ENCODE results near the gene KNL1. TPM values are rescaled to one million over a fixed set of nuclear protein-coding genes. Genes with fewer than 3 reads are reported as not detected.
A peak's percentile ranks its signal among the peaks of the same experiment; 100 is the strongest.

Gene KNL1
- polyA plus RNA-seq, 1 donor: 9.8 TPM

- Histone ChIP-seq H3K27ac (ENCODE audit: low read length) (no peak overlapping the region), H3K4me1 (ENCODE audit: control insufficient read depth, insufficient read depth, low read length) (no peaks in the 10 kb centered on the region), H3K36me3 (ENCODE audit: control insufficient read depth, insufficient read depth, low read length) (no peaks in the 10 kb centered on the region), H3K4me3 (ENCODE audit: low read length) (peak overlapping the region; percentile 28), H3K9me3 (ENCODE audit: control insufficient read depth, low read depth, low read length) (no peaks in the 10 kb centered on the region), H3K27me3 (ENCODE audit: control insufficient read depth, insufficient read depth, low read length) (no peaks in the 10 kb centered on the region)
- WGBS (ENCODE audit: insufficient coverage, low lambda C conversion rate): 100% methylated on average over 1 of the region's 8 CpGs
- peak in 1 of 2 donors; percentile 24 for DNase-seq
Measured at GRCh38 chr15:40582726-40583246, 11.3 kb upstream of the KNL1 start.

DNA sequence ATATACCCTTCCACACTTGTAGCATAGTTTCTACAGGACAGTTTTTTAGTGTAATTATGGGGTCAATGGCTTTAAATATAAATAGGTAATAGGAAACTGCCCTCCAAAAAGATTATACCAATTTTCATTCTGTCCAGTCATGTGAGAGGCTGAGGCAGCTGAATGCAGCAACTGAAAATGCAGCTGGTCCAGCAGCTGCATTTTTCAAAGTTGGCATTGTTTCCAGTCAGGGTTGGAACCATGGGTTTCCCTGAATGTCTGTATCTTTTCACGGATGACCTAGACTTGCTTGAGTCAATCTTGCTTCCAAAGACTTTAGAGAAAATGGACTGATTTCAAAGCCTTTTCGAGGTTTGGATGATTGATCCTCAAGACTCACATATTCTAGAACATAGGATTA, 9.9 kb upstream of the KNL1 start:
- 100% methylated on average over 1 of the region's 2 CpGs for WGBS (ENCODE audit: insufficient coverage, low lambda C conversion rate)
- Histone ChIP-seq H3K36me3 (ENCODE audit: control insufficient read depth, insufficient read depth, low read length) (no peaks in the 10 kb centered on the region), H3K27ac (ENCODE audit: low read length) (no peak overlapping the region), H3K27me3 (ENCODE audit: control insufficient read depth, insufficient read depth, low read length) (no peaks in the 10 kb centered on the region), H3K4me1 (ENCODE audit: control insufficient read depth, insufficient read depth, low read length) (no peaks in the 10 kb centered on the region), H3K9me3 (ENCODE audit: control insufficient read depth, low read depth, low read length) (no peaks in the 10 kb centered on the region), H3K4me3 (ENCODE audit: low read length) (no peak overlapping the region)
- no peak for DNase-seq

- Histone ChIP-seq H3K4me3 (ENCODE audit: low read length) (peak overlapping the region; percentile 27), H3K9me3 (ENCODE audit: control insufficient read depth, low read depth, low read length) (no peaks in the 10 kb centered on the region), H3K27me3 (ENCODE audit: control insufficient read depth, insufficient read depth, low read length) (no peaks in the 10 kb centered on the region), H3K36me3 (ENCODE audit: control insufficient read depth, insufficient read depth, low read length) (no peaks in the 10 kb centered on the region), H3K27ac (ENCODE audit: low read length) (peak overlapping the region; percentile 65), H3K4me1 (ENCODE audit: control insufficient read depth, insufficient read depth, low read length) (peaks cover 9% of the 10 kb centered on the region)
- no CpG with 5 or more reads among the region's 12 CpGs for WGBS (ENCODE audit: insufficient coverage, low lambda C conversion rate)
- DNase-seq: peak in 1 of 2 donors; percentile 64
Measured at GRCh38 chr15:40590667-40591050, 3.4 kb upstream of the KNL1 start.

DNA sequence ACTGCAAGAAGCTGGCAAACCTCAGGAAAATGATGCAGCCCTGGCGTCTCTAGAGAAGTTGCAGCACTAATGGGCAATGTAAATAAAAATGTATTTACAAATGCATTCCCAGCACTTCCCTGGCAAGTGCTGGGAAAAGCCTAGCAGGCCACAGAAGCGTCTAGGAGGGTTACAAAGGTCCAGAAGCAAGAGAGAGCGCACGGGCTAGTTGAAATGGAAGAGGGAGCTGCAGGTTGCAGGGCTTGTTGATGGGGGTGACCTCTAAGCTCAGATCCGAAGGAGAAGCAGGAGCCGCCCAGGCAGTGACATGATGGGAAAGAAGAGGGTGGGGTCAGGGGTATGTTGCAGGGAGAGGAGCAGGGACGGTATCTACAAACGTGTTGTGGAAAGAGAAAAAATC, 2.7 kb upstream of the KNL1 start:
- peak overlapping the region; percentile 17 for H3K4me3 ChIP-seq (ENCODE audit: low read length)
- DNase-seq: peak; percentile 14 to 62
- H3K36me3 ChIP-seq (ENCODE audit: control insufficient read depth, insufficient read depth, low read length): no peaks in the 10 kb centered on the region
- no peaks in the 10 kb centered on the region for H3K9me3 ChIP-seq (ENCODE audit: control insufficient read depth, low read depth, low read length)
- H3K4me1 ChIP-seq (ENCODE audit: control insufficient read depth, insufficient read depth, low read length): peaks cover 9% of the 10 kb centered on the region
- WGBS (ENCODE audit: insufficient coverage, low lambda C conversion rate): no CpG with 5 or more reads among the region's 8 CpGs
- H3K27ac ChIP-seq (ENCODE audit: low read length): peak overlapping the region; percentile 65
- no peaks in the 10 kb centered on the region for H3K27me3 ChIP-seq (ENCODE audit: control insufficient read depth, insufficient read depth, low read length)

- no peaks in the 10 kb centered on the region for H3K27me3 ChIP-seq (ENCODE audit: control insufficient read depth, insufficient read depth, low read length)
- peaks cover 9% of the 10 kb centered on the region for H3K4me1 ChIP-seq (ENCODE audit: control insufficient read depth, insufficient read depth, low read length)
- 0% methylated on average over 1 of the region's 2 CpGs for WGBS (ENCODE audit: insufficient coverage, low lambda C conversion rate)
- H3K27ac ChIP-seq (ENCODE audit: low read length): peak overlapping the region; percentile 9
- no peak overlapping the region for H3K4me3 ChIP-seq (ENCODE audit: low read length)
- peak in 1 of 2 donors; percentile 44 for DNase-seq
- H3K9me3 ChIP-seq (ENCODE audit: control insufficient read depth, low read depth, low read length): no peaks in the 10 kb centered on the region
- H3K36me3 ChIP-seq (ENCODE audit: control insufficient read depth, insufficient read depth, low read length): no peaks in the 10 kb centered on the region
Measured at GRCh38 chr15:40593165-40593564, 884 bp upstream of the KNL1 start.

- H3K27ac ChIP-seq (ENCODE audit: low read length): peak overlapping the region; percentile 89
Measured at GRCh38 chr15:40594429-40594836, 384 bp downstream of the KNL1 start.

GRCh38 chr15:40595219-40595618, 1.2 kb downstream of the KNL1 start:
- H3K9me3 ChIP-seq (ENCODE audit: control insufficient read depth, low read depth, low read length): no peaks in the 10 kb centered on the region
- H3K4me3 ChIP-seq (ENCODE audit: low read length): peak overlapping the region; percentile 78
- H3K4me1 ChIP-seq (ENCODE audit: control insufficient read depth, insufficient read depth, low read length): peaks cover 9% of the 10 kb centered on the region
- DNase-seq: peak in 1 of 2 donors; percentile 9
- H3K36me3 ChIP-seq (ENCODE audit: control insufficient read depth, insufficient read depth, low read length): no peaks in the 10 kb centered on the region
- no peak overlapping the region for H3K27ac ChIP-seq (ENCODE audit: low read length)
- H3K27me3 ChIP-seq (ENCODE audit: control insufficient read depth, insufficient read depth, low read length): no peaks in the 10 kb centered on the region
- 26% methylated on average over 4 of the region's 5 CpGs for WGBS (ENCODE audit: insufficient coverage, low lambda C conversion rate)

More at GRCh38 chr15:40594429-40594836, 384 bp downstream of the KNL1 start:
- Histone ChIP-seq H3K36me3 (ENCODE audit: control insufficient read depth, insufficient read depth, low read length) (no peaks in the 10 kb centered on the region), H3K9me3 (ENCODE audit: control insufficient read depth, low read depth, low read length) (no peaks in the 10 kb centered on the region), H3K27me3 (ENCODE audit: control insufficient read depth, insufficient read depth, low read length) (no peaks in the 10 kb centered on the region), H3K4me1 (ENCODE audit: control insufficient read depth, insufficient read depth, low read length) (peaks cover 9% of the 10 kb centered on the region), H3K4me3 (ENCODE audit: low read length) (peak overlapping the region; percentile 78)
- WGBS (ENCODE audit: insufficient coverage, low lambda C conversion rate): no CpG with 5 or more reads among the region's 31 CpGs
- DNase-seq: peak in 1 of 2 donors; percentile 34

DNA sequence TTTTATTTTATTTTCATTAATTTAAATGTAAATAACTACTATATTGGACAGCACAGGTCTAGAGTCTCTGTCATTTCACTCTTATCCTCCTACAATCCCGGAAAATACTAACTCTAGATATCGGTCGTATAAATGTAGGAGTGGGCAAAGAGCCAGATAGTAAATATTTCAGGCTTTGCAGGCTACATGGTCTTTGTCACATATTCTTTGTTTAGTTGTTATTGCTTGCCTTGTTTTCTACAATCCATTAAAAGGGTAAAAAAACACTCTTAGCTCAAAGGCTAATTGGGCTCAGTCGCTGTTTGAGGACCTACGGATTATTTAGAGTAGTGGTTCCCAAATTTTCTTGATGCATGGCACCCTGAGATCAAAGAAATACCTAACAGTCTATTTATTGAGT, 1.7 kb downstream of the KNL1 start:
- Histone ChIP-seq H3K27ac (ENCODE audit: low read length) (no peak overlapping the region), H3K4me1 (ENCODE audit: control insufficient read depth, insufficient read depth, low read length) (peaks cover 9% of the 10 kb centered on the region), H3K9me3 (ENCODE audit: control insufficient read depth, low read depth, low read length) (no peaks in the 10 kb centered on the region), H3K4me3 (ENCODE audit: low read length) (no peak overlapping the region), H3K36me3 (ENCODE audit: control insufficient read depth, insufficient read depth, low read length) (no peaks in the 10 kb centered on the region), H3K27me3 (ENCODE audit: control insufficient read depth, insufficient read depth, low read length) (no peaks in the 10 kb centered on the region)
- no peak for DNase-seq
- 90% methylated on average over 2 of the region's 5 CpGs for WGBS (ENCODE audit: insufficient coverage, low lambda C conversion rate)

DNA sequence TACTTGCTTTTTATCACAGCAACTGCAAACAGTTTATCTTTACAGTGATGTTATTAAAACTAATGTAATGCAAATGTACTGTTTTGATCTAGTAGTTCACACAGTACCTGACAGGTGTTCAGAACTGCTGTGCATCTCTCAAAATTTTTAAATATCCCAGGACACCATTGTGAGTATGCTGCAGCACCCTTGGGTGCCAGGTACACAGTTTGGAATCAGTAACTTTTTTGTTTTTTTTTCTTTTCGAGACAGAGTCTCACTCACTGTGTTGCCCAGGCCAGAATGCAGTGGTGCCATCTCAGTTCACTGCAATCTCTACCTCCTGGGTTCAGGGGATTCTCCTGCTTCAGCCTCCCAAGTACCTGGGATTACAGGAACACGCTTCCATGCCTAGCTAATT, 3.0 kb downstream of the KNL1 start:
- Histone ChIP-seq H3K36me3 (ENCODE audit: control insufficient read depth, insufficient read depth, low read length) (no peaks in the 10 kb centered on the region), H3K9me3 (ENCODE audit: control insufficient read depth, low read depth, low read length) (no peaks in the 10 kb centered on the region), H3K4me3 (ENCODE audit: low read length) (no peak overlapping the region), H3K4me1 (ENCODE audit: control insufficient read depth, insufficient read depth, low read length) (peaks cover 3% of the 10 kb centered on the region), H3K27me3 (ENCODE audit: control insufficient read depth, insufficient read depth, low read length) (no peaks in the 10 kb centered on the region), H3K27ac (ENCODE audit: low read length) (no peak overlapping the region)
- 100% methylated on average over 1 of the region's 2 CpGs for WGBS (ENCODE audit: insufficient coverage, low lambda C conversion rate)
- DNase-seq: no peak

- 94% methylated on average over 2 of the region's 3 CpGs for WGBS (ENCODE audit: insufficient coverage, low lambda C conversion rate)
Measured at GRCh38 chr15:40598126-40598525, 4.1 kb downstream of the KNL1 start.

GRCh38 chr15:40598672-40599071, 4.6 kb downstream of the KNL1 start:
- no peaks in the 10 kb centered on the region for H3K9me3 ChIP-seq (ENCODE audit: control insufficient read depth, low read depth, low read length)
- no peak for DNase-seq
- H3K4me3 ChIP-seq (ENCODE audit: low read length): no peak overlapping the region
- 93% methylated on average over 2 of the region's 4 CpGs for WGBS (ENCODE audit: insufficient coverage, low lambda C conversion rate)
- H3K27me3 ChIP-seq (ENCODE audit: control insufficient read depth, insufficient read depth, low read length): no peaks in the 10 kb centered on the region
- no peak overlapping the region for H3K27ac ChIP-seq (ENCODE audit: low read length)
- H3K4me1 ChIP-seq (ENCODE audit: control insufficient read depth, insufficient read depth, low read length): no peaks in the 10 kb centered on the region
- no peaks in the 10 kb centered on the region for H3K36me3 ChIP-seq (ENCODE audit: control insufficient read depth, insufficient read depth, low read length)

More at GRCh38 chr15:40598126-40598525, 4.1 kb downstream of the KNL1 start:
- no peak for DNase-seq
- Histone ChIP-seq H3K4me1 (ENCODE audit: control insufficient read depth, insufficient read depth, low read length) (peaks cover 3% of the 10 kb centered on the region), H3K4me3 (ENCODE audit: low read length) (no peak overlapping the region), H3K36me3 (ENCODE audit: control insufficient read depth, insufficient read depth, low read length) (no peaks in the 10 kb centered on the region), H3K27ac (ENCODE audit: low read length) (no peak overlapping the region), H3K27me3 (ENCODE audit: control insufficient read depth, insufficient read depth, low read length) (no peaks in the 10 kb centered on the region), H3K9me3 (ENCODE audit: control insufficient read depth, low read depth, low read length) (no peaks in the 10 kb centered on the region)

Measured in large intestine (tissue), 3 donors.